OCI-LY1 (cell line): Measurements from ENCODE around the gene ZBED2.
"Not testable (repeated sequence)": the region's sequence is repeated elsewhere in the genome, so short reads cannot be mapped to it uniquely, and the experiment has no call there.

Source experiments
- H2AFZ ChIP-seq: fragments of 200-600 bp; sonication (generic), shearing (Covaris generic); 2 replicates; pipeline ENCODE4 v1.6.0; 2014; ENCODE audit warnings: antibody characterized with exemption, mild to moderate bottlenecking, low read length
- H3F3A ChIP-seq: fragments of 200-600 bp; sonication (generic), shearing (Covaris generic); 2 replicates; pipeline ENCODE4 v1.6.0; 2014; ENCODE audit warnings: mild to moderate bottlenecking, antibody characterized with exemption, low read length, moderate library complexity; ENCODE audit not compliant: insufficient read depth
- H3K27ac ChIP-seq: fragments of 200-600 bp; sonication (generic); 2 replicates; pipeline ENCODE4 v1.5.1; 2014; ENCODE audit warnings: low read length, mixed run types, mild to moderate bottlenecking, low read depth; ENCODE audit not compliant: poor library complexity, severe bottlenecking
- H3K27me3 ChIP-seq: fragments of 200-600 bp; sonication (generic); 2 replicates; pipeline ENCODE4 v1.6.0; 2014; ENCODE audit warnings: antibody characterized with exemption, mild to moderate bottlenecking, low read length, moderate library complexity; ENCODE audit not compliant: insufficient read depth
- H3K36me3 ChIP-seq: fragments of 200-600 bp; sonication (generic); 2 replicates; pipeline ENCODE4 v1.6.1; 2014; ENCODE audit warnings: mild to moderate bottlenecking, antibody characterized with exemption, low read length, moderate library complexity, mixed read lengths; ENCODE audit not compliant: insufficient read depth
- H3K4me1 ChIP-seq: fragments of 200-600 bp; sonication (generic); 2 replicates; pipeline ENCODE4 v1.5.1; 2014; ENCODE audit warnings: mild to moderate bottlenecking, low read length, moderate library complexity; ENCODE audit not compliant: insufficient read depth, severe bottlenecking
- H3K4me2 ChIP-seq: fragments of 200-600 bp; sonication (generic), shearing (Covaris generic); 2 replicates; pipeline ENCODE4 v1.6.1; 2014; ENCODE audit warnings: low read length
- H3K4me3 ChIP-seq: fragments of 200-600 bp; sonication (generic); 2 replicates; pipeline ENCODE4 v1.5.1; 2014; ENCODE audit warnings: low read length, low read depth, mild to moderate bottlenecking, mixed read lengths; ENCODE audit not compliant: poor library complexity, severe bottlenecking
- H3K79me2 ChIP-seq: fragments of 200-600 bp; shearing (Covaris generic); 2 replicates; pipeline ENCODE4 v1.6.1; 2016; ENCODE audit warnings: mixed run types, low read length, mixed read lengths; ENCODE audit not compliant: insufficient read depth
- H3K9ac ChIP-seq: fragments of 200-600 bp; sonication (generic), shearing (Covaris generic); 2 replicates; pipeline ENCODE4 v1.6.1; 2014; ENCODE audit warnings: mild to moderate bottlenecking, low read length, mixed read lengths
- H3K9me2 ChIP-seq: fragments of 200-600 bp; sonication (generic), shearing (Covaris generic); 2 replicates; pipeline ENCODE4 v1.6.1; 2014; ENCODE audit warnings: low read depth, mild to moderate bottlenecking, low read length, mixed read lengths
- H3K9me3 ChIP-seq: fragments of 200-600 bp; shearing (Covaris generic); 2 replicates; pipeline ENCODE4 v1.6.1; 2014; ENCODE audit warnings: low read length, mixed read lengths
- H4K20me1 ChIP-seq: fragments of 200-600 bp; sonication (generic), shearing (Covaris generic); 2 replicates; pipeline ENCODE4 v1.6.0; 2016; ENCODE audit warnings: mild to moderate bottlenecking, low read length; ENCODE audit not compliant: insufficient read depth
- EZH2 ChIP-seq: fragments of 200-600 bp; sonication (generic), shearing (Covaris generic); IDR thresholded peaks from 2 replicates; pipeline ENCODE4 v1.8.0; 2017; ENCODE audit warnings: borderline replicate concordance, mixed run types, mild to moderate bottlenecking, antibody characterized with exemption, low read length, moderate library complexity, mixed read lengths
- TF ChIP-seq, protein P1 (sequence below): fragments of 200-600 bp; sonication (generic), shearing (Covaris generic); IDR thresholded peaks from 2 replicates; pipeline ENCODE4 v1.5.1; 2017; ENCODE audit warnings: mild to moderate bottlenecking, antibody characterized with exemption, low read length, moderate library complexity, mixed read lengths

The ZBED2 gene

DNA sequence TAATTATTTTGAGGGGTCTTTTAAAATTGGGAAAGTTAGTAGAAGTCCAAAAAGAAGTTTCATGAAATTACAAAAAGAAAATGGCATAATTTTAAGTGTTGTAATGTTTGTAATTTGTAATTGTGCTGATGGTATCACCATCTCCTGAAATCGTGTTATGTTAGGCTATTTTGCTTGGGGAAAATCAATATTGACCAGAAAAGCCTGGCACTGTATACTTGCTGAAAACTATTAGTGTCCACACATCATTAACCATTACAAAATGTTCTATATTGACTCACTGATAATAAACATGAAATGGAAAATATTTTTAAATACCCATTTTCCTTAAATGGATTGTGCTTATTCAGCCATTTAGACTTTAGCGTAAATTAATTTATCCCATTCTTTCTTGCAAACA lies 40.3 kb upstream of the ZBED2 start:
- Histone ChIP-seq H3K4me2 (no peak overlapping the region), H3K9me3 (no peaks in the 10 kb centered on the region), H3K9ac (no peak overlapping the region), H2AFZ (no peak overlapping the region), H3K4me3 (no peak overlapping the region), H3K27me3 (no peaks in the 10 kb centered on the region), H3K27ac (no peak overlapping the region), H3F3A (no peaks in the 10 kb centered on the region), H3K79me2 (no peaks in the 10 kb centered on the region), H3K4me1 (no peaks in the 10 kb centered on the region), H3K9me2 (no peaks in the 10 kb centered on the region), H3K36me3 (no peaks in the 10 kb centered on the region), H4K20me1 (no peaks in the 10 kb centered on the region)
- TF ChIP-seq, protein P1, sequence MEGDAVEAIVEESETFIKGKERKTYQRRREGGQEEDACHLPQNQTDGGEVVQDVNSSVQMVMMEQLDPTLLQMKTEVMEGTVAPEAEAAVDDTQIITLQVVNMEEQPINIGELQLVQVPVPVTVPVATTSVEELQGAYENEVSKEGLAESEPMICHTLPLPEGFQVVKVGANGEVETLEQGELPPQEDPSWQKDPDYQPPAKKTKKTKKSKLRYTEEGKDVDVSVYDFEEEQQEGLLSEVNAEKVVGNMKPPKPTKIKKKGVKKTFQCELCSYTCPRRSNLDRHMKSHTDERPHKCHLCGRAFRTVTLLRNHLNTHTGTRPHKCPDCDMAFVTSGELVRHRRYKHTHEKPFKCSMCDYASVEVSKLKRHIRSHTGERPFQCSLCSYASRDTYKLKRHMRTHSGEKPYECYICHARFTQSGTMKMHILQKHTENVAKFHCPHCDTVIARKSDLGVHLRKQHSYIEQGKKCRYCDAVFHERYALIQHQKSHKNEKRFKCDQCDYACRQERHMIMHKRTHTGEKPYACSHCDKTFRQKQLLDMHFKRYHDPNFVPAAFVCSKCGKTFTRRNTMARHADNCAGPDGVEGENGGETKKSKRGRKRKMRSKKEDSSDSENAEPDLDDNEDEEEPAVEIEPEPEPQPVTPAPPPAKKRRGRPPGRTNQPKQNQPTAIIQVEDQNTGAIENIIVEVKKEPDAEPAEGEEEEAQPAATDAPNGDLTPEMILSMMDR: no peak
- TF ChIP-seq EZH2: no peak

DNA sequence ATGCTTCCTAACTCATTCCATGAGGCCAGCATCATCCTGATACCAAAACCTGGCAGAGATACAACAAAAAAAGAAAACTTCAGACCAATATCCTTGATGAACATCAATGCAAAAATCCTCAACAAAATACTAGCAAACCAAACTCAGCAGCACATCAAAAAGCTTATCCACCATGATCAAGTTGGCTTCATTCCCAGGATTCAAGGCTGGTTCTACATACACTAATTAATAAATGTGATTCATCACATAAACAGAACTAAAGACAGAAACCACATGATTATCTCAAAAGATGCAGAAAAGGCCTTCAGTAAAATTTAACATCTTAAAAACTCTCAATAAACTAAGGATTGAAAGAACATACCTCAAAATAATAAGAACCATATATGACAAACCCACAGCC lies 35.5 kb upstream of the ZBED2 start:
- not testable (repeated sequence) for H3K4me2 ChIP-seq, H3K36me3 ChIP-seq, H3K9ac ChIP-seq, H3K27ac ChIP-seq, H3K27me3 ChIP-seq, H4K20me1 ChIP-seq, H3K79me2 ChIP-seq, H3K4me3 ChIP-seq, H3K9me3 ChIP-seq, H2AFZ ChIP-seq, H3F3A ChIP-seq, H3K4me1 ChIP-seq, H3K9me2 ChIP-seq

- H4K20me1 ChIP-seq, H3K4me1 ChIP-seq, H3K36me3 ChIP-seq, H3K27me3 ChIP-seq, H3K9me2 ChIP-seq, H2AFZ ChIP-seq, H3K27ac ChIP-seq, H3K4me3 ChIP-seq, H3F3A ChIP-seq, H3K9ac ChIP-seq, H3K9me3 ChIP-seq, H3K79me2 ChIP-seq, H3K4me2 ChIP-seq: not testable (repeated sequence)
Measured at GRCh38 chr3:111629018-111629417, 33.9 kb upstream of the ZBED2 start.

DNA sequence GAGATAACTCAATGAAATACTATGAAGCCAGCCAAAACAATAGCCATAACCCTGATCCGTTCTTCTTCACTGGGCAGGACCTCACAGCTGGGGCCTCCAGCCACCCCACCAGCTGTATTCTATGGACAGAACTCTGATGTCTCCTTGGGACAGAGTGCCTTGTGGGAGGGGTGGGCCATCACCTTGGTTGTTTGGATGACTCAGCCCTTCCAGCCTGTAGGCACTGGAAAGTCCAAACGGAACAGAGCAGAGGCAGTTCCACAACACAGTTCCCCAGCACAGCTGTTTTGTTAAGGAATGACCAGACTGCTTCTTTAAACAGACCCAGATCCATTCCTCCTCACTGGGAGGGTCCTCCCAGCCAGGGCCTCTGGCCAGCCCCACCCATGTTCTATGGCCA lies 31.9 kb upstream of the ZBED2 start:
- H3K79me2 ChIP-seq: no peaks in the 10 kb centered on the region
- no peaks in the 10 kb centered on the region for H3K36me3 ChIP-seq
- no peaks in the 10 kb centered on the region for H3F3A ChIP-seq
- H3K9ac ChIP-seq: no peak overlapping the region
- H3K4me3 ChIP-seq: no peak overlapping the region
- no peaks in the 10 kb centered on the region for H3K27me3 ChIP-seq
- no peaks in the 10 kb centered on the region for H3K9me2 ChIP-seq
- no peak overlapping the region for H3K4me2 ChIP-seq
- H2AFZ ChIP-seq: no peak overlapping the region
- H4K20me1 ChIP-seq: no peaks in the 10 kb centered on the region
- no peaks in the 10 kb centered on the region for H3K4me1 ChIP-seq
- TF ChIP-seq EZH2: no peak
- TF ChIP-seq, protein P1: no peak
- no peaks in the 10 kb centered on the region for H3K9me3 ChIP-seq
- H3K27ac ChIP-seq: no peak overlapping the region
